ENCODE measurements around the gene JADE3. TPM values are rescaled to one million over a fixed set of nuclear protein-coding genes. Genes with fewer than 3 reads are reported as not detected.
A peak's percentile ranks its signal among the peaks of the same experiment; 100 is the strongest.

JADE3 gene
- polyA plus RNA-seq, 1 donor from 2014 or later = 6.8 TPM

GRCh38 chrX:46978341-46979291 is 66.4 kb downstream of the JADE3 start (continued):
- TF ChIP-seq POLR2AphosphoS5 (IDR thresholded peaks at IDR 0.05) = no peak

- no peaks in the 10 kb centered on the region for H3K9me3 ChIP-seq (ENCODE audit: low read length)
- H3K79me2 ChIP-seq (replicated peaks; ENCODE audit: insufficient read depth, low read length) = no peaks in the 10 kb centered on the region
- no peaks in the 10 kb centered on the region for H3K9me2 ChIP-seq (ENCODE audit: insufficient read depth, low read length)
- peak overlapping the region; percentile 45 for H3K27ac ChIP-seq (ENCODE audit: low read length)
- H3F3A ChIP-seq (ENCODE audit: insufficient read depth, low read length, poor library complexity, severe bottlenecking) = no peaks in the 10 kb centered on the region
- H3K27me3 ChIP-seq (ENCODE audit: insufficient read depth, low read depth, low read length) = no peaks in the 10 kb centered on the region
- H3K4me2 ChIP-seq (ENCODE audit: low read length) = no peak overlapping the region
- H3K4me3 ChIP-seq (ENCODE audit: low read length) = peak overlapping the region; percentile 30
- no peaks in the 10 kb centered on the region for H4K20me1 ChIP-seq (ENCODE audit: insufficient read depth)
- H2AFZ ChIP-seq (ENCODE audit: low read depth, low read length) = no peak overlapping the region
- no peaks in the 10 kb centered on the region for H3K36me3 ChIP-seq (ENCODE audit: insufficient read depth, low read length)
- no peak overlapping the region for H3K9ac ChIP-seq (ENCODE audit: low read length)
- TF ChIP-seq RAD21 (conservative IDR thresholded peaks at IDR 0.05) (no peak), POLR2AphosphoS5 (IDR thresholded peaks at IDR 0.05) (peak; percentile 36), EP300 (conservative IDR thresholded peaks at IDR 0.05; ENCODE audit: poor library complexity, severe bottlenecking) (peak; percentile 50), TAF1 (IDR thresholded peaks at IDR 0.05; ENCODE audit: low read depth) (no peak), SMC3 (conservative IDR thresholded peaks at IDR 0.05; ENCODE audit: poor library complexity) (no peak), MXI1 (conservative IDR thresholded peaks at IDR 0.05; ENCODE audit: poor library complexity, severe bottlenecking) (no peak), EZH2 (IDR thresholded peaks at IDR 0.05; ENCODE audit: borderline replicate concordance, insufficient read depth, low read length, poor library complexity, severe bottlenecking) (no peak)
- TF ChIP-seq, protein P1, sequence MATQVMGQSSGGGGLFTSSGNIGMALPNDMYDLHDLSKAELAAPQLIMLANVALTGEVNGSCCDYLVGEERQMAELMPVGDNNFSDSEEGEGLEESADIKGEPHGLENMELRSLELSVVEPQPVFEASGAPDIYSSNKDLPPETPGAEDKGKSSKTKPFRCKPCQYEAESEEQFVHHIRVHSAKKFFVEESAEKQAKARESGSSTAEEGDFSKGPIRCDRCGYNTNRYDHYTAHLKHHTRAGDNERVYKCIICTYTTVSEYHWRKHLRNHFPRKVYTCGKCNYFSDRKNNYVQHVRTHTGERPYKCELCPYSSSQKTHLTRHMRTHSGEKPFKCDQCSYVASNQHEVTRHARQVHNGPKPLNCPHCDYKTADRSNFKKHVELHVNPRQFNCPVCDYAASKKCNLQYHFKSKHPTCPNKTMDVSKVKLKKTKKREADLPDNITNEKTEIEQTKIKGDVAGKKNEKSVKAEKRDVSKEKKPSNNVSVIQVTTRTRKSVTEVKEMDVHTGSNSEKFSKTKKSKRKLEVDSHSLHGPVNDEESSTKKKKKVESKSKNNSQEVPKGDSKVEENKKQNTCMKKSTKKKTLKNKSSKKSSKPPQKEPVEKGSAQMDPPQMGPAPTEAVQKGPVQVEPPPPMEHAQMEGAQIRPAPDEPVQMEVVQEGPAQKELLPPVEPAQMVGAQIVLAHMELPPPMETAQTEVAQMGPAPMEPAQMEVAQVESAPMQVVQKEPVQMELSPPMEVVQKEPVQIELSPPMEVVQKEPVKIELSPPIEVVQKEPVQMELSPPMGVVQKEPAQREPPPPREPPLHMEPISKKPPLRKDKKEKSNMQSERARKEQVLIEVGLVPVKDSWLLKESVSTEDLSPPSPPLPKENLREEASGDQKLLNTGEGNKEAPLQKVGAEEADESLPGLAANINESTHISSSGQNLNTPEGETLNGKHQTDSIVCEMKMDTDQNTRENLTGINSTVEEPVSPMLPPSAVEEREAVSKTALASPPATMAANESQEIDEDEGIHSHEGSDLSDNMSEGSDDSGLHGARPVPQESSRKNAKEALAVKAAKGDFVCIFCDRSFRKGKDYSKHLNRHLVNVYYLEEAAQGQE (IDR thresholded peaks at IDR 0.05; ENCODE audit: borderline replicate concordance) = no peak
- TF ChIP-seq, protein P2, sequence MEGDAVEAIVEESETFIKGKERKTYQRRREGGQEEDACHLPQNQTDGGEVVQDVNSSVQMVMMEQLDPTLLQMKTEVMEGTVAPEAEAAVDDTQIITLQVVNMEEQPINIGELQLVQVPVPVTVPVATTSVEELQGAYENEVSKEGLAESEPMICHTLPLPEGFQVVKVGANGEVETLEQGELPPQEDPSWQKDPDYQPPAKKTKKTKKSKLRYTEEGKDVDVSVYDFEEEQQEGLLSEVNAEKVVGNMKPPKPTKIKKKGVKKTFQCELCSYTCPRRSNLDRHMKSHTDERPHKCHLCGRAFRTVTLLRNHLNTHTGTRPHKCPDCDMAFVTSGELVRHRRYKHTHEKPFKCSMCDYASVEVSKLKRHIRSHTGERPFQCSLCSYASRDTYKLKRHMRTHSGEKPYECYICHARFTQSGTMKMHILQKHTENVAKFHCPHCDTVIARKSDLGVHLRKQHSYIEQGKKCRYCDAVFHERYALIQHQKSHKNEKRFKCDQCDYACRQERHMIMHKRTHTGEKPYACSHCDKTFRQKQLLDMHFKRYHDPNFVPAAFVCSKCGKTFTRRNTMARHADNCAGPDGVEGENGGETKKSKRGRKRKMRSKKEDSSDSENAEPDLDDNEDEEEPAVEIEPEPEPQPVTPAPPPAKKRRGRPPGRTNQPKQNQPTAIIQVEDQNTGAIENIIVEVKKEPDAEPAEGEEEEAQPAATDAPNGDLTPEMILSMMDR (IDR thresholded peaks at IDR 0.05; ENCODE audit: poor library complexity, severe bottlenecking) = no peak
Measured at GRCh38 chrX:46984705-46985104, 72.5 kb downstream of the JADE3 start.

DNA sequence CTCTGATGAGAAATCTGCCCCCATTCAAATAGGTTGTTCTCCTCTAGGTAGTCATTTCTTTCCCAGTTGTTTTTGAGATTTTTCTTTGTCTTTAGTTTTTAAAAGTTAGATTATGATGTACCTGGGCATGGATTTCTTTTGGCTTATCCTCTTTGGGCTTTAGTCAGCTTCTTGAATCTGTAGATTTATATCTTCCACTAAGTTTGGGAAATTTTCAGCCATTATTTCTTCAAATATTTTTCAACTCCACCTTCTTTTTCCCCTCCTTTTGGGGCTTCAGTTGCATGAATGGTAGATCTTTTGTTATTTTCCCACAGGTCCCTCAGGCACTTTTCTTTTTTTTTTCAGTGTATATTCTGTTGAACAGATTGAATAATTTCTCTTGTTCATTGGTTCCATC is 77.3 kb downstream of the JADE3 start:
- H3K36me3 ChIP-seq (ENCODE audit: insufficient read depth, low read length) = no peaks in the 10 kb centered on the region
- H3K9me3 ChIP-seq (ENCODE audit: low read length) = no peaks in the 10 kb centered on the region
- no peak overlapping the region for H3K9ac ChIP-seq (ENCODE audit: low read length)
- no peak overlapping the region for H2AFZ ChIP-seq (ENCODE audit: low read depth, low read length)
- no peaks in the 10 kb centered on the region for H3K27me3 ChIP-seq (ENCODE audit: insufficient read depth, low read depth, low read length)
- TF ChIP-seq RAD21 (conservative IDR thresholded peaks at IDR 0.05) = no peak
- no peak for TF ChIP-seq EP300 (conservative IDR thresholded peaks at IDR 0.05; ENCODE audit: poor library complexity, severe bottlenecking)
- TF ChIP-seq SMC3 (conservative IDR thresholded peaks at IDR 0.05; ENCODE audit: poor library complexity) = no peak
- no peak for TF ChIP-seq MXI1 (conservative IDR thresholded peaks at IDR 0.05; ENCODE audit: poor library complexity, severe bottlenecking)
- TF ChIP-seq EZH2 (IDR thresholded peaks at IDR 0.05; ENCODE audit: borderline replicate concordance, insufficient read depth, low read length, poor library complexity, severe bottlenecking) = no peak
- no peaks in the 10 kb centered on the region for H3F3A ChIP-seq (ENCODE audit: insufficient read depth, low read length, poor library complexity, severe bottlenecking)
- no peaks in the 10 kb centered on the region for H3K79me2 ChIP-seq (replicated peaks; ENCODE audit: insufficient read depth, low read length)
- no peaks in the 10 kb centered on the region for H3K9me2 ChIP-seq (ENCODE audit: insufficient read depth, low read length)
- H3K4me3 ChIP-seq (ENCODE audit: low read length) = no peak overlapping the region
- H4K20me1 ChIP-seq (ENCODE audit: insufficient read depth) = no peaks in the 10 kb centered on the region
- H3K4me2 ChIP-seq (ENCODE audit: low read length) = no peak overlapping the region
- no peak overlapping the region for H3K27ac ChIP-seq (ENCODE audit: low read length)
